ENCODE results near the gene NCAM2.
"Not testable (repeated sequence)": the region's sequence is repeated elsewhere in the genome, so short reads cannot be mapped to it uniquely, and the experiment has no call there.

The NCAM2 gene

DNA sequence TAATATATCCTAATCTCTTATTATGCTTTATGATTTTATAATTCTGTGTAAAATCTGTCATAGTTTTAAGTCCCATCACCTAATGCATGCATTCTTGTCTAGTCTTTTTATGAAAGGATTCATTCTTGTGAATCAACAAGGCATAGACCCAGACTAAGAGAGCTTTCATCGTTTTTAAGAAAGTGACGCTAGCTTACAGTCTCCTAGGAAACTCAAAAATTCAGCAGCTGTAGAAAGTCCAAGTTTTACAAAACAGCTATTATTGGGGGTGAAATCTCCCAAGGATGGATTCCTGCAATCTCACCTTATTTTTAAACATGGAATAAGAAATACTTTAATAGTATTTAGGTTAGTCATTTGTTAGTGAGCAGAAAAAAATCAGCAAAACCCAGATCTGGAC is 104.7 kb downstream of the NCAM2 start:
- no peak for DNase-seq (ENCODE audit: low read depth in 2 of 2)

DNA sequence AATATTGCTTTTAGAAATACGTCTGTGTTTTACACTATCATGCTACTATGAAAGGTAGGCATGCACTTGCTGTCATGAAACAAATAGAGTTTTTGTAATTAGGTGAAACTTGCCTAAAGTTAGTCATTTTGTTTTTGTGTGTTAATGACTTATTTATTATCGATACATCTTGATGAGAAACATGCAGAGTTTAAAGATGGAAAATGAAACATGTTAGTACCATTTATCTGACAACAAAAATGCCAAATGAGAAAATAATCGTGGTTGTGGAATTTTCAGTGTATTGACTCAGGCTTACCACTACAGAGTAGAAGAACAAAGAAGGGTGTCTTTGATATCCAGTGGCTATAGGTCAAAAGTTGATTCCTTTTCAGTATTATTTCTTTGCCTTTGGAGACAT is 105.5 kb downstream of the NCAM2 start:
- no peak for DNase-seq (ENCODE audit: low read depth in 2 of 2)

DNA sequence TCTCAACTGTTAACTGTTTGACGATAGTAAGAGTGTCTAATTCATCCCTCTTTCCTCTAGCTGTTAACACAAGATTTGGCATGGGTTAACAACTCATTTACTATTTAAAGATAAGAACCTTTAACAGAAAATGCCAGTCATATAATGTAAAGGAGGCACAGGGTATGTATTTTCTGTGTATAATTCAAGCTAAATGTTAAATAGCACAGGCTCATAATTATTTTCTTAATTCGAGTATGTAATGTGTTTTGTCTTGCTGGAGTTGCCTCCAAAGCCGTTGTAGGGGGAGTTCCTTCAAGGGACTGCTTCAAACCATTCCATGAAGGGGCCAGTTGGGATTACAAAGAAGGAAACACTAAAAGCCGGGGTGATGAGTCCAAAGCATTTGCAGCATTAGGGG is 111.5 kb downstream of the NCAM2 start:
- DNase-seq (ENCODE audit: low read depth in 2 of 2): no peak

DNA sequence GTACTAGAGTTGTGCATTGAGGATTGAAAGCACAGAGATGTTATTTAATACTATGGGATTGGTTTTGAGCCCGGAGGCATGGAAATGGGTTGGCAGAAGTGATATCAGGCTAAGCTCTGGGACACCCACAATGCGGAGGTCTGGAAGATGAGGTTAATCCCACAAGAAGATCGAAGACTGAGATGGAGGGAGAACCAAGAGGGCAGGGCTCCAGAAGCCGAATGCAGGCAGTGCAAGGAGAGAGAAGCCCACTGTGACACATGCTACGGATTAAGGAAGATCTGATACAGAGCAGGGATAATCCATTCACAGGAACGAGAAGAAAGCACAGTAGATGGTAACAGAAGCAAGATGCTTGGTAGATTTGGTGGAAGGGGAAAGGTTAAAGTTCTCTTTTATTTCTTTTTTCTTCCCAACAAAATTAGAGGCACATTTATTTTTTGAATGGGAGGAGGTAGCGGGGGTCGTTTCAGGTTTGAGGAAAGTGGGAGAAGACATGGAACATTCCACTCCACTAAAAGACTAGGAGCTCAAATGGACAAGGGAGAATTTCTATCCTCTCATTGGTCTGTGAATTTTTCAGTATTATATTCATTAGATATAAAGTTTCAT is 113.2 kb downstream of the NCAM2 start:
- DNase-seq (ENCODE audit: low read depth in 2 of 2): no peak

DNA sequence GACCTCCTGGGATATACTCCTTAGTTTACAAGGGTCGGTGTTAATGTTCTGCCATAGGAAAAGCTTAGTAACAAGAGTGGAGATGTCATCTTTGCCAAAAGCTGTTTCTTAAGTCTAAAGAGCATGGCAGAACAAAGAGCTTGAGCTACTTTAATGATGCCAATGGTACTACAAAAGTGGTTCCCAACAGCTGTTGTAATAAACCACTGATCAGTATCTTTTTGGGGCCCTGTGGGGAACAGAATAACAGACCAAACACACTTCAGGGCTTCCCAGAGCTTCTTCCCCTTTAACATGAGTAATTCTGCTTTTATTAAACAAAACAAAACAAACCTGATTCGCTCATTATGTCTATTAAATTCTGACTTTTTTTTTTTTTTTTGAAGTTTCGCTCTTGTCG is 116.3 kb downstream of the NCAM2 start:
- DNase-seq (ENCODE audit: low read depth in 2 of 2): no peak

DNA sequence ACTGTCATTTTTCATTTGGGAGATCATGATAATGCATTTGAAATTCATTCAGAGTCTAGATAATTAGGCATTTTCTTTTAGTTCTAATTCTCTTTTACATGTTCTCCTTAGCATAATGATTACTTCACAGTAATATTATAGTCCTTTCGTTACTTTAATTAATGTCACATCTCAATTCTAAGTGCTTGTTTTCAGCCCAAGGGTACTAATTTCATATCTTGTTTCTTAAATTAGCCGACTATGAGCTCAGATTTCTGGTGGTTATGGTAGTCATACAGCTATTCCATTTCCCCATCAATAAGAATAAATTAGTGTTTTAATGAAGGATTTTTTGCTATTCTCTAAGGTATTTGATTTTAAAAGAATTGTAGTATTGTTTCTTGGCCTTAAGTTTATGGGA is 120.9 kb downstream of the NCAM2 start:
- no peak for DNase-seq (ENCODE audit: low read depth in 2 of 2)

DNA sequence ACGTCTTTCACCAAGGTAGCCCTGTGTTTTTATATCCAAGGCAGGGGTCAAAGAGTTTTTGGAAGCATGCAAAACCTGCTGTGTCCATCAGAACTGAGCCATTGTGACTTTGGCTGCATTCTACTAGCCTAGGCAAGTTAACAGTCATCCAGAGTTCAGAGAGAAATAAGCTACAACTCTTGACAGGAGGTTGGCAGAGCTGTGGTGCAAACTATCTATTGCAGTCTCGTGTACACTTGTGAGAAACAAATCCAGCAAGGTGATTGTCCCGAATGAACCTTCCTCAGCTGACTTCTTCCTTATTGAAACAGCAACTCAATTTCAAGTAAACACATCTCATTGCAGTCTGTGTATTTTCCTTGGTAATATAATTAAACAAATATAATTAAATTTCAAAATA is 124.5 kb downstream of the NCAM2 start:
- DNase-seq (ENCODE audit: low read depth in 2 of 2): no peak

DNA sequence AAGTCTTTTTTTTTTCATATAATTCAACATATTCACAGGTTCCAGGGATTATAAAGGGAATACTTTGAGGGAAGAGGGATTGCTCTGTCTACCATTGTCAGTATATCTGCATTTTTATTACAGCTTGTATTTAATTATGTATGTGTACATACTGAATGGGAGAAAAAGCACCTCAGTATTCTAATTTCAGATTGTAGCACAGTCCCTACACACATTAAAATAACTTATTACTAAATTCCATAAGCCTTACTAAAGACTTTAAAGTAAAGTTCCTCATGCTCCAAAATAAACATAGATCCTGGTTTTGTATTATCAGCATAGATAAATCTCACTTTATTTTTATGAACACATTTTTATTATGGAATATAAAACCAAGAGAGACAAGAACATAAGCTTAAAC is 134.2 kb downstream of the NCAM2 start:
- DNase-seq (ENCODE audit: low read depth in 2 of 2): no peak

DNA sequence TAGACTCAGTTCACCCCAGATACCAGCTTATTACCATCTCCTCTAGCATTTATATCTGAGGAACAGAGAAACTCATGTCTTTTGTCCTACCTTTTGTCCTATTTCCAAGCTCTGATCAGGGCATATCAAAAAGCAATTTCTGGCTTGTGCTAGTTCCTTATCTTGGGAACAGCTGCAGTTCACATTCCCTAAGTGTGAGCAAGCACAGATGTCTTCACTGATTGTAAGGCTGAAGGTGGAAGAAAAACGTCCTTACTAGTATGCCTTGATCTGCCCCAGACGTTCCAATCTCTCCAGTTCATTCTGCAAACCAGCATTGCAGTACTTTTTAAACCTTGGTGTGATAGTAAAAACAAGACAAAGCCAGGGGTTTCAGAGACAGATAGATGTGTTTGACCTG is 139.8 kb downstream of the NCAM2 start:
- no peak for DNase-seq (ENCODE audit: low read depth in 2 of 2)

DNA sequence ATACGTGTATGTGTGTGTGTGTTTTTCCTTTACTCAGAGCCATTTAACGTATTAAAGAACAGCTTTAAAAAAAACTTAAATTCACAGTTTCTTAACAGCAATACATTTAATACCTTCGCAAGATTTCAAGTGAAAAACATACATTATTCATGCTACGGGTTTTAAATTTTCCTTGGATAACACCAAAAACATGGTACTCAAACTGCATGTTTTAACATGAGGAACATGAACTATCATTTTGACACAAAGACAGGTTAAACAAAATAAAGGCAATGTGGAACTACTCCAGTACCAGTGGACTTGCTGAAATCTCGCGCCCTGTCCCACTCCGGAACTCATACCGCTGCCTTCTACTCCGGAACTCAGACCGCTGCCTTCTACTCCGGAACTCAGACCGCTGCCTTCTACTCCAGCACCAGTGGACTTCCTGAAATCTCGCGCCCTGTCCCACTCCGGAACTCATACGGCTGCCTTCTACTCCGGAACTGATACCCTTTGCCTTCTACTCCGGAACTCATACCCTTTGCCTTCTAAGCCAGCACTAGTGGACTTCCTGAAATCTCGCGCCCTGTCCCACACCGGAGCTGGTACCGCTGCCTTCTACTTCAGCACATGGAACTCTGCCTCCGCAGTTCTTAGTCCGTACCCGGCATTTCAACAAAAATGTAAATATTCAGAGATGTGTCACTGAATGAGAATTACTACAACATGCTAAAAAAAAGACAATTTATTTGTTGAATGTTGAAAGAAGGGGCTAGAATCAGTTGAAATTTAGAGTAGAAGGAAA is 148.6 kb downstream of the NCAM2 start:
- DNase-seq (ENCODE audit: low read depth in 2 of 2): no peak

DNA sequence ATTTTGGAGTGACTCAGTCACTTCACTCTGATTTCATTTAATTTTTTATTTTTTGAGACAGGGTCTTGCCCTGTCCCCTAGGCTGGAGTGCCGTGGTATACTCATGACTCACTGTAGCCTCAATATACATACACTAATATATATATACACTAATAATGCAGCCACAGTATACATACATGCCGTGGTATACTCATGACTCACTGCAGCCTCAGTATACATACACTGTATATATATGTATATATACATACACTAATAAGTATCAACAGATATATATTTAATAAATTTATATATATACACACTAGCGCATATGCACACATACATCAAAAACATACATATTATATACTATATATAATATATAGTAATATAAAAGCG is 149.2 kb downstream of the NCAM2 start:
- DNase-seq (ENCODE audit: low read depth in 2 of 2): no peak

DNA sequence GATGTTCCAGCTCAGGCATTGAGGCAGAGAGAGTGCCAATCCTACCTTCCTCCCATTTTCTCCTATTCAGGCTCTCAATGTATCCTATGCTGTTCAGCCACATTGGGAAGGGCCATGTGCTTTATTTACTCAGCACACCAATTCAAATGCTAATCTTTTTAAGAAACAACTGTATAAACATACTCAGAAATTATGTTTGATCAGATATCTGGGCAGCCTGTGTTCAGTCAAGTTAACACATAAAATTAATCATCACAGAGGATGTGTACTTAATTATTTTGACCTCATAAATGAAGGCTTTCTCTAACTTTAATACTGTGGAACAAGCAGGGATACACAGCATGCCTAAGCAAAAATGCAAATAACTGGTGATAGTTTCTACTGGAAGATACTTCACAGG is 149.8 kb downstream of the NCAM2 start:
- no peak for DNase-seq (ENCODE audit: low read depth in 2 of 2)

DNA sequence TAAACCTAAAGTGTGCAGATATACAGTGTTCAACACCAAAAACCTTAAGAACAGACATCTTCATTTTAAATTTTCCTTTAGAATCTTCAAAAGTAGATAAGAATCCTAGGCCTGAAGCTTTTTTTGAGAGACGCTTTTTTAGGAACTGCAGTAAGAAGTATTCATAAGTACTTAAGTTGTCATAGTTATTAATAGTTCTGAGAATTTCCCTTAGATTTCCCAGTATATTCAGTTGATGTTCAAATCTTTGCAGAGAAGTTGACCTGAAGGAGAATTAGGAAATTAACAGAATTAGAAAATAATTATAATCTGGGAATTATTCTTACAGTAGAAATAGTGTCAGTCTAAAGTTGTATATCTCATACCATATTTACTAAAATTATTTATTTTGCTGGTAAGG is 150.3 kb downstream of the NCAM2 start:
- no peak for DNase-seq (ENCODE audit: low read depth in 2 of 2)

DNA sequence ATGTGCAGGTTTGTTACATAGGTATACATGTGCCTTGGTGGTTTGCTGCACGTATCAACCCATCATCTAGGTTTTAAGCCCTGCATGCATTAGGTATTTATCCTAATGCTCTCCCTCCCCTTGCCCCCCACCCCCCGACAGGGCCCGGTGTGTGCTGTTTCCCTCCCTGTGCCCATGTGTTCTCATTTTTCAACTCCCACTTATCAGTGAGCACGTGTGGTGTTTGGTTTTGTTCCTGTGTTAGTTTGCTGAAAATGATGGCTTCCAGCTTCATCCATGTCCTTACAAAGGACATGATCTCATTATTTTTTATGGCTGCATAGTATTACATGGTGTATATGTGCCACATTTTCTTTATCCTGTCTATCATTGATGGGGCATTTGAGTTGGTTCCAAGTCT is 151.2 kb downstream of the NCAM2 start:
- DNase-seq (ENCODE audit: low read depth in 2 of 2): not testable (repeated sequence)

DNA sequence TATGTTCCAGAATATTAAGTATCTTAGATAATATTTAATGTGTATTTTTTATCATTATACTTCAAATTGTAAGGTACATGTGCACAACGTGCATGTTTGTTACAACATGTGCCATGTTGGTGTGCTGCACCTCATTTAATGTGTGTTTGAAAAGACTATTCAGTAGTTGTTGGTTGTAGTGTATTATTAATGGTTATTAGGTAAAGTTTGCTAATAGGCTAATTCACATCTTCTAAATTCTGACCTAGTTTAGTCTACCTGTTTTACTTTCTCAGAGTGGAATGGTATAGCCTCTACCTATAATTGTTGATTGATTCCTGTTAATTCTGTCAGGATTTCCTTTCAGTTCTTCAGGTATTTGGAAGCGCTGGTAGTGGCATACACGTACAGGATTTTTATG is 153.0 kb downstream of the NCAM2 start:
- no peak for DNase-seq (ENCODE audit: low read depth in 2 of 2)

DNA sequence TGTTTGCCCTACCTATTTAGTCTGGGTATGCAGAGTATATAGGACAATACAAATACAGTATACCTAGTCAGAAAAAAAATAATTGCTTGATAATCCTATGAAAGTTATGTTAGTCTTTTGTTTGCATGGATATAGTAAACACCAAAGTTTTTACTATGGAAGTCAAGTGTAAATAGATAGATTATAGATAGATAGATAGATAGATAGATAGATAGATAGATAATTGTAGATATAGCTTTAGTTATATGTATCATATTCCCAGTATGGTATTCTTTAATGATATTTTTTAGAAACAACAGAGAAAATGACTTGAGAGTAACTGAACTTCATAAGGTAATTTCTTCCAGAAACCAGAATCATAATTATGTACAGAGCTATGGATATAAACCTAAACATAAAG is 158.2 kb downstream of the NCAM2 start:
- no peak for DNase-seq (ENCODE audit: low read depth in 2 of 2)

DNA sequence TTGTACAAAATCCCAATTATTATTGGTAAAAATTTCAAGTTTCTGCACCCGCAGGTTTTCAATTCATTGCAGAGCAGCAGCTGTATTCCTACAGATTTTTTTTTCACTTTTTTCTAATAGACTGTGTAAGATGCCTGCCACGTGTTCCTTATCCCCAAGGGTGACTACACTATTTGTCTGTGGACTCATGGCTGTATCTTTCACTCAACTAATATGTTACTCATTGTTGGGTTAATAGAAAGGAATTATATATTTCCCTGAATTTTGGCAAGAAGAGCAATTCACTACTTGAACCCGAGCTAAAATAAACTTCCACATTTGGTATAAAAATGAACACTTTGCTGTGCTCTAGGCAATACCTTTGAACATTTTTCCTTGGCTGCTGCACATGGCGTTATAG is 158.7 kb downstream of the NCAM2 start:
- no peak for DNase-seq (ENCODE audit: low read depth in 2 of 2)

DNA sequence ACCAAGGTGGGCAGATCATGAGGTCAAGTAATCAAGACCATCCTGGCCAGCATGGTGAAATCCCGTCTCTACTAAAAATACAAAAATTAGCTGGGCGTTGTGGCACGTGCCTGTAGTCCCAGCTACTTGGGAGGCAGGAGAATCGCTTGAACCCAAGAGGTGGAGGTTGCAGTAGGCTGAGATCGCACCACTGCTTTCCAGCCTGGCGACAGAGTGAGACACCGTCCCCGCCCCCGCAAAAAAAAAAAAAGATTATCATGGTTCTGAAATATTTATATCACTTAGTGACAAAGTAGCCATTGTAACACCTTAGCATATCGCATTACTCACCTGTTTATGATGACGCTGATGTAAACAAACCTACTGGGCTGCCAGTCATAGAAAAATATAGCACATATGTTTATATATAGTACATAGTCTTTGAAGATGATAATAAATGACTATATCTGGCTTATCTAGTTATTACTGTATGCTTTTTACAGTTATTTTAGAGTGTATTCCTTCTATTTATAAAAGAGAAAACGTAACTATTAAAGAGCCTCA is 160.2 kb downstream of the NCAM2 start:
- DNase-seq (ENCODE audit: low read depth in 2 of 2): no peak

DNA sequence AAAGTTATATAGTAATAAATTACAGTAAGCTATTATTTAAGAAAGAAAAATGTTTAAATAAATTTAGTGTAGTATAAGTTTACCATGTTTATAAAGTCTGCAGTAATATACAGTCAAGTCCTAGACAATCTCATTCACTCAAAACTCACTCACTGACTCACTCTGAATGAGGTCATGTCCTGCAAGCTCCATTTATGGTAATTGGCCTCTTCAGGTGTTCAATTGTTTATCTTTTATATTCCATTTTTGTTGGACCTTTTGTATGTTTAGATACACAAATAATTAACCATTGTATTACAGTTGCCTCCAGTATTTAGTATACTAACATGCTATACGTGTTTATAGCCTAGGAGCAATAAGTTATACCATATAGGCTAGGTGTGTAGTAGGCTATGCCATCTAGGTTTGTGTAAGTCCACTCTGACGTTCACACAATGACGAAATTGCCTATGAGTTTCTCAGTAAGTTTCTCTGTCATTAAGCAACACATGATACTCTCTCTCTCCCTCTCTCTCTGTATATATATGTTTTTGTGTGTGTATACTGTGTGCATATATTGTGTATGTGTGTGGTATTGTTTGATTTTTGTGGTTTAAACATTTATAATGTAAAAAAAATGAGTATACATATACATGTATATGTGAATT is 161.2 kb downstream of the NCAM2 start:
- no peak for DNase-seq (ENCODE audit: low read depth in 2 of 2)

DNA sequence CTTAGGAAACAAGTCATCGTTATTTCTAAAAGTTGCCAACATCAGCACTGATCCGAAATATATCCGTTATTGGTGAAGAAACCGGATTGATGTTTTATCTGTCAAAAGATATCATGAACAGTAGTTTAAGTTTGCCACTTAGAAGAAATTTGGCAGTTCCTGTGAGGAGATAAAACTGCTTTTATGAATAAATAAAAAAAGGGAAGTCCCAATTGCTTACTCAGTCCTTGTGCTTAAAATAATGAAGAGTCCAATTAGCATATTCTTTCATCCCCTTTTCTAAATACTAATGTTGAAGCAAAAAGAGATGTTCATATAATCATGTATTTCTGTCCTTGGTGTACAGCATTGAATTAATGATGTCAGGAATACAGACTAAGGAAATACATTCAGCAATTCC is 164.6 kb downstream of the NCAM2 start:
- no peak for DNase-seq (ENCODE audit: low read depth in 2 of 2)

DNA sequence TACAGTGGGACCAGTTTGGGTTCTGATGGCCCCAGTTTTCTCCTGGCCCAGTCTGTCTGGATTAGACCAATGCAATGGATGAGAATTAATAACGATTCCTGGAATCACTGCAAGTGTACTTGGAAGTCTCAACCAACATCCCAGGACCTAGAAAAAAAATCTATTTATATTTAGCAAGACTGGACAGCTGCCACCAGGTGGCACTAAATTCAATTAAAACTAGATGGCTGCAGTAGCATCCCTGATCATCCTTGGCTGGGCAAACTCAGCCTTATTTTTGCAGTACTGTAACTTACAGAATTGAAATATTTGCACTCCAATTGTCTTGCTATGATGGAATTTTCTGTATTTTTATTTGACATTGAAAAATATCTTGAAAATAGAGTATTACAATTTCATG is 165.7 kb downstream of the NCAM2 start:
- no peak for DNase-seq (ENCODE audit: low read depth in 2 of 2)

DNA sequence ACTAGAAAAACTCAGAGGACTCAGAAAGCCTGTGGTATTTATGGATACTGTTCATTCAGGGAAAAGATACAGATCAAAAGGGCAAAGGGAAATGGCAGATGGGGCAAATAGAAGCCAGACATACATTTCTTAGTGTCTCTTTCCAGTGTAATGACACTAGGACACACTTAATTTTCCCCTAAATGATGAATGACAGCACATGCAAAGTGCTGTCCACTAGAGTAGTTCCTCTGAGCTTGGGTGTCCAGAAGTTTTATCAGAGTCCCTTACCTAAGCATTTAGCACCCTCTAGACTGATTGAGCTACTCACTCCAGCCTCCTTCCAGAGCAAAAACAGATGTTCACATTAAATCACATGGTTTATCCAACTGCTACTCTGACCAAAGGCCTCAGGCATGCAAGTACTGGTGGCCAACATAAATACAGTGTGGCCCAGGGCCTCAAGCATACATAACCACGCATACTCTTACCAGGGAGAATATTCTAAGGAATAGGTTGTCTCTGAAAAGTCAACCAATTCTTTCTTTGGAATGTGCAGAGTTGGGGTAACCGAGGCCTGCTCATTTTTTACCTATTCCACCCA is 166.9 kb downstream of the NCAM2 start:
- no peak for DNase-seq (ENCODE audit: low read depth in 2 of 2)

DNA sequence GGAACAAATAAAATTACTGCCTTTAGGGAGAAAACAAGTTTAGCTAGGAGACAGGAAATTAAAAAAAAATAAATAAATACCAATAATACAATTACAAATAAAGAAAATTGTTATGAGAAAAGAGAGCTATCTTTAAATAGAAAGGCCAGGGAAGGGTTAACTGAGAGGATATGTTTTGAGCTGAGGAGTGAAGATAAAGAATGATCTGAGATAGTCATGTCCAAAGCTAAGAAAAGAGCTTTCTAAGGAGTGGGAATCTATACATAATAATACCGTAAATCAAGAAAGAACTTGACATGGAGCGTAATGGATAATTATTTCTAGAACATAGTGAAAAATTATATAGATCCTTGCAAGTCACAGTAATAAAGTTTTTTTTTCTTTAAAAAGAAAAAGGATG is 176.5 kb downstream of the NCAM2 start:
- no peak for DNase-seq (ENCODE audit: low read depth in 2 of 2)

All from stimulated activated CD8-positive, alpha-beta memory T cell treated with anti-CD3 and anti-CD28 coated beads, Interleukin-7, amount 100 ng/mL, for 1 hour (primary cell).